H1 (cell line): Measurements from ENCODE around the gene CHST3. TPM values are rescaled to one million over a fixed set of nuclear protein-coding genes. Genes with fewer than 3 reads are reported as not detected.

Experiments used
- CTCF ChIA-PET: fragments of 300-600 bp; sonication (Branson Sonifier 250); formaldehyde crosslinking; loops from one replicate; lab custom pipeline; 2021; ENCODE audit not compliant: partially characterized antibody; lab: Charles Lee
- POLR2A ChIA-PET: fragments of 300-600 bp; sonication (Branson Sonifier 250); formaldehyde crosslinking; loops from one replicate; lab custom pipeline; 2021; ENCODE audit warnings: inconsistent platforms; ENCODE audit not compliant: partially characterized antibody; lab: Charles Lee
- DNase-seq, 2 experiments: peaks; one replicate each; pipeline versions ENCODE4 v3.0.0 to v3.0.0-alpha.2; 2010 to 2022; ENCODE audit warnings: low spot score in 2 of 2, low read depth in 1 of 2, mixed read lengths in 1 of 2
- FAIRE-seq: peaks from 2 replicates; lab custom pipeline; 2011; peaks lifted over from hg19 to GRCh38; lab: Jason Lieb, UNC
- H2AFZ ChIP-seq: 2 replicates; pipeline ENCODE4 v1.8.1; 2012; ENCODE audit warnings: low read length, inconsistent platforms
- H2AK5ac ChIP-seq: 2 replicates; pipeline ENCODE4 v1.6.1; 2013; ENCODE audit warnings: low read depth, low read length
- H2BK120ac ChIP-seq: replicated peaks from 2 replicates; pipeline ENCODE3; 2013; ENCODE audit warnings: low read depth, low read length, inconsistent platforms
- H2BK12ac ChIP-seq: 2 replicates; pipeline ENCODE4 v1.6.1; 2013; ENCODE audit warnings: low read depth, low read length
- H2BK15ac ChIP-seq: 2 replicates; pipeline ENCODE4 v1.6.1; 2013; ENCODE audit warnings: low read length
- H2BK20ac ChIP-seq: 2 replicates; pipeline ENCODE4 v1.6.1; 2013; ENCODE audit warnings: low read length
- H2BK5ac ChIP-seq: 2 replicates; pipeline ENCODE4 v1.6.1; 2013; ENCODE audit warnings: low read depth, low read length
- H3K14ac ChIP-seq: 2 replicates; pipeline ENCODE4 v1.6.1; 2013; ENCODE audit warnings: inconsistent platforms; ENCODE audit not compliant: insufficient read length
- H3K18ac ChIP-seq: 2 replicates; pipeline ENCODE4 v1.6.1; 2013; ENCODE audit warnings: low read length; ENCODE audit errors: extremely low read depth
- H3K23ac ChIP-seq: 2 replicates; pipeline ENCODE4 v1.6.1; 2013; ENCODE audit warnings: inconsistent platforms; ENCODE audit not compliant: insufficient read length
- H3K23me2 ChIP-seq: 2 replicates; pipeline ENCODE4 v1.6.1; 2013; ENCODE audit warnings: low read depth, low read length
- H3K27ac ChIP-seq: 2 replicates; pipeline ENCODE4 v1.6.1; 2011; ENCODE audit warnings: low read depth, low read length, inconsistent platforms
- H3K27me3 ChIP-seq, 4 experiments: replicated peaks in 1 of 4; 1 replicate in 1 of 4; 2 replicates in 3 of 4; pipeline versions ENCODE4 v1.6.1 to v1.8.1; 2011 to 2013; ENCODE audit warnings: low read length in 3 of 4, mild to moderate bottlenecking in 3 of 4, inconsistent platforms in 2 of 4, mixed read lengths in 2 of 4, moderate library complexity in 1 of 4; ENCODE audit not compliant: control insufficient read depth in 3 of 4, insufficient read depth in 3 of 4; ENCODE audit errors: extremely low read depth in 1 of 4
- H3K36me3 ChIP-seq, 4 experiments: 2 replicates each; pipeline versions ENCODE4 v1.6.1 to v1.8.1; 2011 to 2013; ENCODE audit warnings: mild to moderate bottlenecking in 4 of 4, low read length in 3 of 4, moderate library complexity in 2 of 4, control low read depth in 1 of 4, inconsistent platforms in 1 of 4; ENCODE audit not compliant: insufficient read depth in 4 of 4, control insufficient read depth in 2 of 4
- H3K4ac ChIP-seq: replicated peaks from 2 replicates; pipeline ENCODE3; 2013; ENCODE audit warnings: low read length, low read depth, mixed read lengths, inconsistent platforms; ENCODE audit not compliant: insufficient read length
- H3K4me1 ChIP-seq, 4 experiments: replicated peaks in 1 of 4; 1 replicate in 1 of 4; 2 replicates in 3 of 4; pipeline versions ENCODE4 v1.6.1 to v1.8.1; 2011 to 2013; ENCODE audit warnings: low read length in 3 of 4, inconsistent platforms in 2 of 4, mixed read lengths in 1 of 4; ENCODE audit not compliant: insufficient read depth in 4 of 4, control insufficient read depth in 3 of 4
- H3K4me2 ChIP-seq, 2 experiments: 2 replicates each; pipeline versions ENCODE4 v1.6.1 to v1.8.1; 2011 to 2013; ENCODE audit warnings: low read depth in 2 of 2, low read length in 2 of 2, control low read depth in 1 of 2, inconsistent platforms in 1 of 2, mild to moderate bottlenecking in 1 of 2; ENCODE audit not compliant: insufficient read depth in 1 of 2
- H3K4me3 ChIP-seq, 4 experiments: fragments of 200-600, 300-600 bp in 1 of 4; sonication (generic), shearing (Covaris generic), sonication (Bioruptor Twin) in 1 of 4; 2 replicates each; pipeline versions ENCODE4 v1.5.1 to v1.8.1; 2011 to 2016; ENCODE audit warnings: low read length in 4 of 4, low read depth in 3 of 4, control low read depth in 2 of 4, inconsistent platforms in 2 of 4, mild to moderate bottlenecking in 2 of 4, mixed read lengths in 1 of 4, moderate library complexity in 1 of 4; ENCODE audit not compliant: insufficient read depth in 2 of 4; ENCODE audit errors: extremely low read depth in 1 of 4
- H3K56ac ChIP-seq: replicated peaks from 2 replicates; pipeline ENCODE3; 2013; ENCODE audit warnings: low read depth, mild to moderate bottlenecking, mixed read lengths, low read length, inconsistent platforms; ENCODE audit not compliant: insufficient read length
- H3K79me1 ChIP-seq: 2 replicates; pipeline ENCODE4 v1.6.1; 2013; ENCODE audit warnings: low read depth, low read length, control low read depth
- H3K79me2 ChIP-seq, 2 experiments: 2 replicates each; pipeline versions ENCODE4 v1.6.1 to v1.8.1; 2012 to 2013; ENCODE audit warnings: low read length in 2 of 2, mild to moderate bottlenecking in 2 of 2, inconsistent platforms in 1 of 2; ENCODE audit not compliant: insufficient read depth in 2 of 2, control insufficient read depth in 1 of 2
- H3K9ac ChIP-seq, 4 experiments: replicated peaks in 1 of 4; 1 replicate in 1 of 4; 2 replicates in 3 of 4; pipeline versions ENCODE4 v1.6.1 to v1.8.1; 2011 to 2013; ENCODE audit warnings: low read depth in 3 of 4, low read length in 3 of 4, control low read depth in 2 of 4, mild to moderate bottlenecking in 2 of 4, moderate library complexity in 2 of 4, inconsistent platforms in 1 of 4; ENCODE audit errors: extremely low read depth in 1 of 4
- H3K9me3 ChIP-seq, 2 experiments: 2 replicates each; pipeline versions ENCODE4 v1.6.1 to v1.8.1; 2012 to 2013; ENCODE audit warnings: mild to moderate bottlenecking in 2 of 2, moderate library complexity in 2 of 2, control low read depth in 1 of 2, inconsistent platforms in 1 of 2, low read depth in 1 of 2, low read length in 1 of 2, mixed read lengths in 1 of 2; ENCODE audit not compliant: insufficient read depth in 2 of 2
- H4K20me1 ChIP-seq, 2 experiments: replicated peaks in 1 of 2; 2 replicates each; pipeline versions ENCODE3 to v1.8.1; 2011 to 2013; ENCODE audit warnings: inconsistent platforms in 2 of 2, low read length in 2 of 2, mild to moderate bottlenecking in 1 of 2; ENCODE audit not compliant: insufficient read depth in 2 of 2, control insufficient read depth in 1 of 2
- H4K5ac ChIP-seq: 2 replicates; pipeline ENCODE4 v1.6.1; 2013; ENCODE audit warnings: low read length, low read depth, mixed read lengths, inconsistent platforms; ENCODE audit not compliant: insufficient read length
- H4K8ac ChIP-seq: 2 replicates; pipeline ENCODE4 v1.8.0; 2013; ENCODE audit warnings: mild to moderate bottlenecking, moderate library complexity, low read length, inconsistent platforms; ENCODE audit not compliant: insufficient read depth; ENCODE audit errors: extremely low read depth
- H4K91ac ChIP-seq: replicated peaks from 2 replicates; pipeline ENCODE3; 2013; ENCODE audit warnings: low read length, mixed read lengths, inconsistent platforms; ENCODE audit not compliant: insufficient read length
- ASH2L ChIP-seq: fragments of 200-600, 300-600 bp; sonication (generic); IDR thresholded peaks from one replicate; pipeline ENCODE4 v1.7.1; 2017; ENCODE audit warnings: low read length
- CEBPB ChIP-seq: IDR thresholded peaks from 2 replicates; pipeline ENCODE4 v1.6.1; 2012; ENCODE audit warnings: low read depth, low read length
- CTBP2 ChIP-seq: IDR thresholded peaks from 2 replicates; pipeline ENCODE4 v1.7.0; 2011; ENCODE audit warnings: borderline replicate concordance, mild to moderate bottlenecking, moderate library complexity, mixed read lengths, low read length; ENCODE audit not compliant: insufficient read depth, insufficient read length
- SP4 ChIP-seq: IDR thresholded peaks from 2 replicates; pipeline ENCODE4 v1.6.1; 2012; ENCODE audit warnings: low read length, inconsistent platforms
- WGBS, 2 experiments: shearing (Covaris generic) in 1 of 2; methylation state at CpG; one replicate each; pipeline versions ENCODE4 v1.1.6 to v1.1.7; 2013 to 2015; ENCODE audit warnings: low lambda C conversion rate in 2 of 2, mixed read lengths in 2 of 2, inconsistent platforms in 1 of 2, low coverage in 1 of 2, missing lambda C conversion rate in 1 of 2; ENCODE audit not compliant: insufficient replicate concordance in 2 of 2, insufficient coverage in 1 of 2, insufficient read length in 1 of 2; ENCODE audit errors: extremely low coverage in 1 of 2, missing lambda C conversion rate in 1 of 2; 5-methylcytosine and 5-hydroxymethylcytosine counted together
- polyA plus RNA-seq, 7 experiments: library from polyadenylated mRNA; depleted of rRNA in 3 of 7; stranded (reverse) in 5 of 7; unstranded in 2 of 7; fragments of >200 nt in 5 of 7; fragments of 200-250 nt in 2 of 7; gene quantifications; 1 replicate in 5 of 7; 2 replicates in 1 of 7; 4 replicates in 1 of 7; pipeline versions ENCODE4 v1.2.1 to v1.2.3, GENCODE V29; 2011 to 2013; ENCODE audit warnings: missing spikeins in 2 of 7, mixed read lengths in 2 of 7
- total RNA-seq: library from RNA; stranded (reverse); fragmentation: NEBNext Ultra II Directional; extraction: Animal tissue kit (Norgen Biotek cat#: 25700); gene quantifications from 2 replicates; pipeline ENCODE4 v1.2.1, GENCODE V29; 2021

The CHST3 gene
- total and polyA plus RNA-seq, 2 of the 8 experiments (the other 6 are each of a cell fraction or from before 2014, with no cell fraction given) = 2.0 to 5.8 TPM

DNA sequence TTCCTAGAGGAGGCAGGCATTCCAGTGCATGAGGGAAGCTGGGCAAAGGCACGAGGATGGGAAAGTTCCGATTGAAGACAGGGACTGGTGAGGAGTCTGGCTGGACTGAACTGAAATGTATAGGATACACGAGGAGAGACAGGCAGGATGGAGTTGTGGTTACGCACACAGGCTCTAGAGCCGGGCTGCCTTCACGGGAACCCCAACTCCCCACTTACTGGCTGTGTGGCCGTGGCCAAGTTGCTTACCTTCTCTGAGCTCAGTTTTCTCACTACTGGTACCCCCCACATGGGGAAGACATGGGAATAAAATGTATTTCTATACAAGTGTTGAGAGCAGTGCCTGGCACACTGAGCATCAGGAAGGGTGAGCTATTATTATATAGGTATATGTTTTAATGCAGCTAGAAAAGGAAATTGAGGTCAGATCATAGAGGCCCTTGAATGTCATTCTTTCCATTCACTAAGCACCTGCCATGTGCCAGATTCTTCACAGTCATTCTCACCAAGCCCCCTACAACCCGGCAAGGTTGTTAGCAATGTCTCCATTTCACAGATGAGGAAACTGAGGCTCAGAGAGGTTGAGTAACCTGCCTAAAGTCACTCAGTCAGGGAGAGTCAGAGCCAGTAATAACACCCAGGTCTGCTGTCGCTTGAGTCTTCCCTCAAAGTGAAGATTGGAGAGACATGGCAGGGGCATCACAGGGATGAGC lies 9.7 kb downstream of the CHST3 start:
- peaks cover 0 to 13% (median 3%) of the 10 kb centered on the region in 4 experiments; a peak in 3 of 7 replicates for H3K4me1 ChIP-seq
- no peak overlapping the region for H3K18ac ChIP-seq
- no peak overlapping the region for H4K5ac ChIP-seq
- no peaks in the 10 kb centered on the region for H3K79me2 ChIP-seq
- H3K23ac ChIP-seq = no peak overlapping the region
- H2AK5ac ChIP-seq = no peak overlapping the region
- no peak overlapping the region for H3K56ac ChIP-seq
- H2AFZ ChIP-seq = no peak overlapping the region
- H2BK12ac ChIP-seq = no peak overlapping the region
- H2BK15ac ChIP-seq = no peak overlapping the region
- 86% methylated on average over 9 of the region's 9 CpGs; no CpG with 5 or more reads in 1 of the 2 experiments for WGBS, 2 experiments
- H2BK20ac ChIP-seq = no peak overlapping the region
- H3K27me3 ChIP-seq = no peaks in the 10 kb centered on the region
- no peak overlapping the region for H3K9ac ChIP-seq
- no peak overlapping the region for H4K91ac ChIP-seq
- H3K79me1 ChIP-seq = peaks cover 5% of the 10 kb centered on the region
- no peak overlapping the region for H3K4me3 ChIP-seq
- no peak overlapping the region for H3K14ac ChIP-seq
- POLR2A ChIA-PET = interaction anchor here (1.0 to 1.4 kb wide), 3 partner anchors 9 to 299 kb away, joined by 3 to 4 read pairs (median 3); partner anchors contain the start of genes CHST3 and DDIT4
- H4K8ac ChIP-seq = no peak overlapping the region
- TF ChIP-seq ASH2L (no peak), CTBP2 (no peak), CEBPB (no peak), SP4 (no peak)
- TF ChIP-seq, all 59 proteins: peak for 0
- no peak overlapping the region for H3K4me2 ChIP-seq
- CTCF ChIA-PET = interaction anchor here (0.7 to 6.4 kb wide), 13 partner anchors 9 to 300 kb away, joined by 3 to 68 read pairs (median 4); partner anchors contain the start of gene DDIT4
- H3K23me2 ChIP-seq = no peaks in the 10 kb centered on the region
- H3K9me3 ChIP-seq = no peaks in the 10 kb centered on the region
- no peak overlapping the region for H3K4ac ChIP-seq
- no peak for DNase-seq
- H3K36me3 ChIP-seq = no peaks in the 10 kb centered on the region
- no peak for FAIRE-seq
- no peak overlapping the region for H2BK5ac ChIP-seq
- no peaks in the 10 kb centered on the region for H4K20me1 ChIP-seq
- H3K27ac ChIP-seq = no peak overlapping the region
- no peak overlapping the region for H2BK120ac ChIP-seq
